CD4-positive, alpha-beta T cell treated with Interleukin-21 for 1 hour (primary cell): Measurements from ENCODE around the gene MALT1.
"Not testable (repeated sequence)": the region's sequence is repeated elsewhere in the genome, so short reads cannot be mapped to it uniquely, and the experiment has no call there.

Experiments used
- DNase-seq: peaks from one replicate; pipeline ENCODE4 v3.0.0-alpha.2; 2020

MALT1 gene, protein sequence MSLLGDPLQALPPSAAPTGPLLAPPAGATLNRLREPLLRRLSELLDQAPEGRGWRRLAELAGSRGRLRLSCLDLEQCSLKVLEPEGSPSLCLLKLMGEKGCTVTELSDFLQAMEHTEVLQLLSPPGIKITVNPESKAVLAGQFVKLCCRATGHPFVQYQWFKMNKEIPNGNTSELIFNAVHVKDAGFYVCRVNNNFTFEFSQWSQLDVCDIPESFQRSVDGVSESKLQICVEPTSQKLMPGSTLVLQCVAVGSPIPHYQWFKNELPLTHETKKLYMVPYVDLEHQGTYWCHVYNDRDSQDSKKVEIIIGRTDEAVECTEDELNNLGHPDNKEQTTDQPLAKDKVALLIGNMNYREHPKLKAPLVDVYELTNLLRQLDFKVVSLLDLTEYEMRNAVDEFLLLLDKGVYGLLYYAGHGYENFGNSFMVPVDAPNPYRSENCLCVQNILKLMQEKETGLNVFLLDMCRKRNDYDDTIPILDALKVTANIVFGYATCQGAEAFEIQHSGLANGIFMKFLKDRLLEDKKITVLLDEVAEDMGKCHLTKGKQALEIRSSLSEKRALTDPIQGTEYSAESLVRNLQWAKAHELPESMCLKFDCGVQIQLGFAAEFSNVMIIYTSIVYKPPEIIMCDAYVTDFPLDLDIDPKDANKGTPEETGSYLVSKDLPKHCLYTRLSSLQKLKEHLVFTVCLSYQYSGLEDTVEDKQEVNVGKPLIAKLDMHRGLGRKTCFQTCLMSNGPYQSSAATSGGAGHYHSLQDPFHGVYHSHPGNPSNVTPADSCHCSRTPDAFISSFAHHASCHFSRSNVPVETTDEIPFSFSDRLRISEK

GRCh38 chr18:58671111-58671631, at the start of gene MALT1:
TSS of gene MALT1 (plus strand) at chr18:58671465. CDS start at chr18:58671644, 179 bp downstream.
- DNase-seq: peak; percentile 96

DNA sequence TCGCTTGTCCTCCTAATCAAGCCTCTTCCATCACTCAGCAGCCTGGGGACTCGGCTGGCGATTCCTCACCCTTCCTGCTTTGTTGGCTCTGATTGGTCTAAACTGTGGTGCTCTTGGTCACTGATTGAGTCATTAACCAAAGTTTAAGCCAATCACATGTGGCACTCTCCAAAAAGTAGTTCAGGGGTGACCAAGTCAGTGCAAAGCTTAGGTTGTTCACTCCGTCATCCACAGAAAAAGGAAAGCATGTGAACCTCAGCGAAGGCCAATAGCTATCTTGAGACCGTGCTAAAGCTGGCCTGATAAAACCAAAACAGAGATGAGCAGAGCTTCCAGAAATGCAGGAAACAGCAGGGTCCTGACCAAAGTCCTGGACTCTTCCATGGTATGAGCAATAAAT, 47.3 kb upstream of the MALT1 start:
- no peak for DNase-seq

DNA sequence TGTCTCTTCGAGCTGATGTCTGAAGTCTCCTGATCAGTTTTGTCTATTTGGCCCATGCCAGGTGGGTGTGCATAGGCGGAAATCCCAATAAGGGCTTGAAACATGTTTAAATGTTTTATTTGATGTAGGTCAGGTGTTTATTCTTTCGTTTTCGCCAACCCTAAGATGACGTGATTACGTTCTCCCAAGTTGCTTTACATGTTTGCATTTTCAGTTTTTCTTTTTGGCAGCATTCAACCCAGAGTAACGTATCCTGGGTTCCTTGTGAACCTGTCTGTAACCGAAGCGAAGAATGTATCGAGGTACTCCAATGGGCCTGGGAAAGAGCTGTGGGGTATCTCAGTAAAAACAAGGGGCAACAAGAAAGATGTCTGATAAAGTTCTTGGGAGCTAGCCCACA, 45.4 kb upstream of the MALT1 start:
- DNase-seq: peak; percentile 28

- no peak for DNase-seq
These were observed 41.2 kb upstream of the MALT1 start for GRCh38 chr18:58630071-58630470.

DNA sequence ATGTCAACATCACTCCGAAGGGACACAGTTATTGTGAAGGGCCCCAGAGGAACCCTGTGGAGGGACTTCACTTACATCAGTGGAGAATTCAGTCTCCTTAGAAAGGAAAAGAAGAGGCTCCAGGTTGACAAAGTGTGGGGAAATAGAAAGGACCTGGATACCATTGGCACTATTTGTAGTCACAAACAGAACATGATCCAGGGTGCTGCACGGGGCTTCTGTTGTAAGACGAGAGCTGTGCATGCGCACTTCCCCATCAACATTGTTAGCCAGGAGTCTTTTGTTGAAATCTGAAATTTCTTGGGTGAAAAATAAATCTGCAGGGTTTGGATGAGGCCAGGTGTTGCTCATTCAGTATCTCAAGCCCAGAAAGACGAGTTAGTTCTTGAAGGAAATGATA, 40.0 kb upstream of the MALT1 start:
- no peak for DNase-seq

DNA sequence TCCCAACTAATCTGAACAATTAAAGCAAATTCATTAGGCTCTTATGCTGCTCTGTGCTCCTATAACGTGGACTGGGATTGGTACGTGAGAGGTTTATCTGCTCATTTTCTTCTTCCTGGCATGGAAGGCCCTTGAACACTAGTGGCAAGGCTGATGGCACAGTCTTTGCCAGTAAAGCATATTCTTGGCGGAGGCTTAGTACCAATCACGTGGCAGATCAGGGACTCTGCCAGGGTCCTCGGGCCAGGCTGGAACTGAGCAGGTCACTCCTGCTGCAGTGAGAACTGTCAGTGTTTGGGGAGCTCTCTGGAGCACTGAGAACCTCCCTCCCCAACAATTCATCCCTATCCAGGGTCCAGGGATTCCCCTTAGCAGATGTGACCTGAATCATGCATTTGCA, 38.7 kb upstream of the MALT1 start:
- no peak for DNase-seq

DNA sequence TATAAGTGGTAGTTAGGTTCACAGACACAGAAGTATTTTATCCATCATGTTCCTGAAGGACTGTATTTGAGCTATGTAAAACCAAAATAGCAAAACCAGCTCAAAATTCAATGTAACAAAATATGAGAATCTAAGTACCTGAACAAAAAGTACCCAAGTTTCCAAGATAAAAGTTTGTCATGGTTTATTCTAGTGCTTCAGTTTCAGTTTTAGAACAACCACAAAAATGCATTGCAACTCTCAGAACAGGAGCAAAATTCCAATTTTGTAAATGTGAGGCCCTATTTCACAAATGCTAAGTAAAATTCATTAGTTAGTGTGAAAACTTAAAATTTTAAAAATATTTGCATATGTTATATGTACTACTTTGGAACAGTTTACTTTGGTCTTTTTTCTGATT, 37.4 kb upstream of the MALT1 start:
- no peak for DNase-seq

GRCh38 chr18:58635891-58636290, 35.4 kb upstream of the MALT1 start:
- DNase-seq: no peak

- DNase-seq: no peak
These were observed 34.1 kb upstream of the MALT1 start for GRCh38 chr18:58637197-58637596.

DNA sequence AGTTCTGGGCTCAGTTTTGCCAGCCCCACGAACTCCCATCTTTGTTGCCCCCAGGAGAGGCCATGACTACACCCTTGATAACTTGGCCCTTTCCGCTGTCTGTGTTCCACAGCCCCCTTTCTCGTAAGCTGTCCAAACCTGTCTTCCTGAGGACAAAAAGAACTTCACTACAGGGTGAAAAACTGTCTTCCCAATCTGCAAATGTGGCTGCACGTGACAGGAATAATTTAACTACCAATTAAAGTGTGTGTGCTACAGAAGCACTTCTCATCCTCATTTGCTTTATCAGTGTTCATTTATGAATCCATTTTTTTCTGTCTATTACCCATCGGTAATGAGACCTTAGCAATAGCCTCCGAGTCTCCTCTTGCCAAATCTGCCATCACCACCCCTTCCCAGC, 33.3 kb upstream of the MALT1 start:
- DNase-seq: no peak

DNA sequence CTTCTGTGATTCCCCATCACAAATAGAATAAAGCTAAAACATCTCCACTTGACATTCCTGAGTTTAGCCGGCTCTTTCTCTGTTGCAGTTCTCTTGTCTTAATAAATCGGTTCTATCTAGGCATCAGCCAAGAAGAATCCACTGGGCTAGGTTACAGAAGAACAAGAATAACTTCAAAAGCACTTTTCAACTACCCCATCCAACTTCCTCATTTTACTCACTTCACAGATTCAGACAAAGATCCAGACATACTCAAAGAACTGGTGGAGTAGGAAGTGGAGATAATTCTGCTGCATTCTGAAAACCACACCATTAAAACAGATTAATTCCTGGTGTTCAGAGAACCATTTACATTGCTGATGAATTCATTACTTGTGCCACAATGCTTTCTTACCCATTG, 32.8 kb upstream of the MALT1 start:
- DNase-seq: no peak

GRCh38 chr18:58639237-58639636, 32.0 kb upstream of the MALT1 start:
- DNase-seq: no peak

DNA sequence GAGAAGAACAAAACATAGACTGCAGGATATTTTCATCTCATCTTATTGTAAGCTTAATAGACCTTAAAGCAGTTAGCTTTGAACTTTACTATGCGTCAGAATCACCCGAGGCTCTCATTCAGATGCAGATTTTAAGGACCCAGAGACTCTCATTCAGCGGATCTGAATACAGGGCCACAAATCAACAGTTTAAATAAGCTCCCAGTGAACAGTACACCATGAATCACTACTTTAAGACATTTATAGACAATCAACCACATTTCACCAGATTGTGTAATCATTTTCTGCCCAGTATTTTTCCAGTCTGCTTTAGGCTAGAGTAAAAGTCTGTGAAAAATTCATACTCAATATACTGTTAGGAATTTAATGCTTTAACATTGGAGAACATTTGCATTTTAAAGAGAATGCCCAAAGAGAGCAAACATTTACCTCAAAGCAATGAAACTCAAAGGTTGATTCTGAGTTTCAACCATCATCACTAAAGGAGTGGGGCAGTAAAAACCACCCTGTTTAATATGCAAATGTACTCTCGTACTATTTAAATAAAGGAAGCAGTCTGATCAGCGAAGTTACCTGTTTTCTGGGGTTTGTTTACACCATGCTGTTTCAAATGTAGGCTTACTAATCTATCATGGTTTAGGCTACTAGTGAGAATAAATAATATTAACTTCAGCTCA, 31.4 kb upstream of the MALT1 start:
- no peak for DNase-seq

DNA sequence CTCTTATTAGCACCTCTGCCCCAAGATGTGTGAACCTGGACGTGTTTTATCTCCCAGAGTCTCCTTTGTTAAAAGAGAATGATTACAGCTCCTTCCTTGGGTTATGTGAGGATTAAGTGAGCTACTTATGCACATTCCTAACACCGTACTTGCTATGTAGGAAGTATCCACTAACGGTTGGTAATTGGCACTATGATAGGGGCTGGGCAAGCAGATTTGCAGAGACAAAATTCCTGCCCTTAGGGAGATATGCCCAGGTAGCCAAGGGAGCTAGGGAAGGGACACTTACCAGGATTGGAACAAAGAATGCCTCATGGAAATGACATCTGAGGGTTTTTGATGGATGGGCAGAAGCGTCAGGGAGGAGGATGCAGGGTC, 30.8 kb upstream of the MALT1 start:
- DNase-seq: no peak

GRCh38 chr18:58640891-58641610, 30.2 kb upstream of the MALT1 start:
- DNase-seq: no peak

DNA sequence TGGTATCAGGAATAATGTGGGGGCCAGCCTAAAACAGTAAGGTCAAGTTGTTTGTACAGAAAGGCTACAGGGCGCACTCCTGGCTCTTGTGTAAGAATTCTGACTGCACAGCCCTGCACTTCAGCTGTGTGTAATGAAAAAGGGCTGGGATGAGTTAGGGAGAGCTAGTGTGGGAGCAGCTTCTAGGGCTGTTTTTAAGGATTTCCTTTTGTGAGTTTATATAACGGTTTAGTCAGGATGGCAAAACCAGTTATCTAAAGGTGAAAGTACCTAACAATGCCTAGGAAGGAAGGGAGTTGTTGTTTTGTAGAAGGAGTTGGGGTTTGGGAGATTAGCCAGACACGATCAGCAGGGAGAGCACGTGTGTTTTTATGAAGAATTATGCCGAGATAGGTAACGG, 27.7 kb upstream of the MALT1 start:
- DNase-seq: not testable (repeated sequence)

DNA sequence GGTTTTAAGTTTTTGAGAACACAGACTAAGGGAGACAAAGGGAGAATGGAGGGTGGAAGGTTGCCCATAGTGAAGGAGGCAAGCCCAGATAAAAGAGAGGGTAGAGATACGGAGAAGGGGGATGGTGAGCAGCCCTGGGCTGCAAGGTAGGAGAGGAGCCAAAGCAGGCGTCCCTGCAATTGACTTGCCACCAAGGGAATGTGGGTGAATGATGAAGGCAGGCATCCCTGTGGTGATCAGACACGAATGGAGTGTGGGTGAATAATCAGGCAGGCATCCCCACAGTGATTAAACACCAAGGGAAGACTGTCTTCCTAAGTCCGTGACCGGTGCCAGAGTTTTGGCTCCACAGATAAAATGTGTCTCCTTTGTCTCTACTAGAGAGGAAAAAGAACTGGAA, 25.9 kb upstream of the MALT1 start:
- no peak for DNase-seq

DNA sequence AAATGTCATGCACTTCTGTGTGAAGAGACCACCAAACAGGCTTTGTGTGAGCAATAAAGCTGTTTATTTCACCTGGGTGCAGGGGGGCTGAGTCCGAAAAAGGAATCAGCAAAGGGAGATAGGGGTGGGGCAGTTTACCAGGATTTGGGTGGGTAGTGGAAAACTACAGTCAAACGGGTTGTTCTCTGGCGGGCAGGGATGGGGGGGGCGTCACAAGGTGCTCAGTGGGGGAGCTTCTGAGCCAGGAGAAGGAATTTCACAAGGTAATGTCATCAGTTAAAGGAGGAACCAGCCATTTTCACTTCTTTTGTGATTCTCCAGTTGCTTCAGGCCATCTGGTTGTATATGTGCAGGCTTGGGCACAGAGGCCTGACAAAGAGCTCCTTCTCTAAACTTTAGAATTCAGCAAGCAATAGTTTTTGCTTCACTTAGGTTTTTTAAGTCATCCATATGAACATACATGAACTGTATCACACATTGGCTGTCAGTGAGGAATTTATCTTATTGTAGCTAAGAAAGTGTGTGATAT, 24.9 kb upstream of the MALT1 start:
- no peak for DNase-seq

- peak; percentile 63 for DNase-seq
These were observed 21.1 kb upstream of the MALT1 start for GRCh38 chr18:58649966-58650816.

DNA sequence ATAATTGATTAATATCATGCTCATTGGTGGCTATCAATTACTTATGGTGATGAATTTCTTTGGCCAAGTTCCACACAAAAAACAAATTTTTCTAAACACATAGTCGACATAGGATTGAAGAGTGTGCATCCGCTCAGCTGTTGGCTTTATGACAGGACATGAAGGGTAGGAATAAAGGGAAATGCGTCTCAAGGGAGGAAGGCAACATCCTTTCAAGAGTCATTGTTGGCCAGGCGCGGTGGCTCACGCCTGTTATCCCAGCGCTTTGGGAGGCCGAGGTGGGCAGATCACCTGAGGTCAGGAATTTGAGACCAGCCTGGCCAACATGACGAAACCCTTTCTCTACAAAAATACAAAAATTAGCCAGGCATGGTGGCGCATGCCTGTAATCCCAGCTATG, 20.4 kb upstream of the MALT1 start:
- not testable (repeated sequence) for DNase-seq

DNA sequence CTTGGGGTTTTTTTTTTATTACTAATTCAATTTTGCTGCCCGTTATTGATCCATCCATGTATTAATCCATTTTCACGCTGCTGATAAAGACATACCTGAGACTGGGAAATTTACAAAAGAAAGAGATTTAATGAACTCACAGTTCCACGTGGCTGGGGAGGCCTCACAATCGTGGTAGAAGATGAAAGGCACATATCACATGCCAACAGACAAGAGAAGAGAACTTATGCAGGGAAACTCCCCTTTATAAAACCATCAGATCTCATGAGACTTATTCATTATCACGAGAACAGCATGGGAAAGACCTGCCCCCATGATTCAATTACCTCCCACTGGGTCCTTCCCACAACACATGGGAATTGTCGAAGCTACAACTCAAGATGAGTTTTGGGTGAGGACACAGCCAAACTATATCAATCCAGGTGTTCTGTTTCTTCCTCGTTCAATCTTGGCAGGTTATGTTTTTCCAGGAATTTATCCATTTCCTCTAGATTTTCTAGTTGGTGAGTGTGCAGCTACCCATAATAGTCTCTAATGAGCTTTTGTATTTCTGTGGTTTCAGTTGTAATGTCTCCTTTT, 18.0 kb upstream of the MALT1 start:
- not testable (repeated sequence) for DNase-seq
